ENCODE measurements around the gene CDH12. TPM values are rescaled to one million over a fixed set of nuclear protein-coding genes. Genes with fewer than 3 reads are reported as not detected.
"Not testable (repeated sequence)": the region's sequence is repeated elsewhere in the genome, so short reads cannot be mapped to it uniquely, and the experiment has no call there.

Gene CDH12
- total RNA-seq, 4 donors from 2014 or later = not detected

- H3K4me3 ChIP-seq; H3K36me3 ChIP-seq; H3K27ac ChIP-seq (replicated peaks in 1 of 4); H3K27me3 ChIP-seq; H3K9me3 ChIP-seq; H3K4me1 ChIP-seq; intact Hi-C loops (cut with DNase I); DNase-seq (ENCODE audit: extremely low spot score): not testable (repeated sequence)
- 67% methylated on average over 1 of the region's 1 CpG for WGBS
Measured at GRCh38 chr5:21985799-21986198, 867.3 kb downstream of the CDH12 start.

- WGBS = 91% methylated on average over 1 of the region's 1 CpG
- H3K36me3 ChIP-seq; H3K4me1 ChIP-seq; DNase-seq (ENCODE audit: extremely low spot score); intact Hi-C loops (cut with DNase I); H3K27me3 ChIP-seq; H3K27ac ChIP-seq (replicated peaks in 1 of 4); H3K9me3 ChIP-seq; H3K4me3 ChIP-seq: not testable (repeated sequence)
Measured at GRCh38 chr5:21951571-21951970, 901.6 kb downstream of the CDH12 start.

- TF ChIP-seq CTCF (IDR thresholded peaks at IDR 0.05) (no peak), POLR2A (IDR thresholded peaks at IDR 0.05; ENCODE audit: low read depth) (no peak), POLR2AphosphoS5 (IDR thresholded peaks at IDR 0.05) (no peak), EP300 (IDR thresholded peaks at IDR 0.05) (no peak)
- no peaks in the 10 kb centered on the region for H3K36me3 ChIP-seq
- no peaks in the 10 kb centered on the region for H3K9me3 ChIP-seq
- WGBS = 67% methylated on average over 1 of the region's 1 CpG
- H3K27ac ChIP-seq (replicated peaks in 1 of 4) = no peak overlapping the region
- H3K4me3 ChIP-seq = no peak overlapping the region
- DNase-seq (ENCODE audit: extremely low spot score) = no peak
- intact Hi-C loops (cut with DNase I) = no loop called here
- H3K4me1 ChIP-seq = no peaks in the 10 kb centered on the region
- no peaks in the 10 kb centered on the region for H3K27me3 ChIP-seq
Measured at GRCh38 chr5:21931116-21931515, 922.0 kb downstream of the CDH12 start.

- no peak for DNase-seq (ENCODE audit: extremely low spot score)
- 18% methylated on average over 8 of the region's 8 CpGs for WGBS
- Histone ChIP-seq H3K4me1 (no peaks in the 10 kb centered on the region), H3K27me3 (no peaks in the 10 kb centered on the region), H3K4me3 (no peak overlapping the region), H3K36me3 (no peaks in the 10 kb centered on the region), H3K9me3 (no peaks in the 10 kb centered on the region), H3K27ac (replicated peaks in 1 of 4) (no peak overlapping the region)
- intact Hi-C loops (cut with DNase I) = no loop called here
- no peak for TF ChIP-seq EP300 (IDR thresholded peaks at IDR 0.05)
- TF ChIP-seq CTCF (IDR thresholded peaks at IDR 0.05) = peak in 2 of 3 experiments; percentile 20 to 41
Measured at GRCh38 chr5:21919414-21920022, 933.6 kb downstream of the CDH12 start.

- no peak overlapping the region for H3K4me3 ChIP-seq
- no peaks in the 10 kb centered on the region for H3K36me3 ChIP-seq
- WGBS = 71% methylated on average over 2 of the region's 2 CpGs
- H3K27me3 ChIP-seq = no peaks in the 10 kb centered on the region
- no peak overlapping the region for H3K27ac ChIP-seq (replicated peaks in 1 of 4)
- intact Hi-C loops (cut with DNase I) = no loop called here
- TF ChIP-seq POLR2A (IDR thresholded peaks at IDR 0.05; ENCODE audit: low read depth) (no peak), CTCF (IDR thresholded peaks at IDR 0.05) (no peak)
- no peaks in the 10 kb centered on the region for H3K9me3 ChIP-seq
- no peak for DNase-seq (ENCODE audit: extremely low spot score)
- H3K4me1 ChIP-seq = no peaks in the 10 kb centered on the region
Measured at GRCh38 chr5:21918451-21918850, 934.7 kb downstream of the CDH12 start.

GRCh38 chr5:21910731-21911130 lies 942.4 kb downstream of the CDH12 start:
- Histone ChIP-seq H3K9me3 (no peaks in the 10 kb centered on the region), H3K27me3 (no peaks in the 10 kb centered on the region), H3K36me3 (no peaks in the 10 kb centered on the region), H3K4me3 (no peak overlapping the region), H3K27ac (replicated peaks in 1 of 4) (no peak overlapping the region), H3K4me1 (no peaks in the 10 kb centered on the region)
- no peak for DNase-seq (ENCODE audit: extremely low spot score)
- intact Hi-C loops (cut with DNase I) = no loop called here
- TF ChIP-seq EP300 (IDR thresholded peaks at IDR 0.05) (no peak), POLR2AphosphoS5 (IDR thresholded peaks at IDR 0.05) (no peak), POLR2A (IDR thresholded peaks at IDR 0.05; ENCODE audit: low read depth) (no peak), CTCF (IDR thresholded peaks at IDR 0.05) (no peak)
